AG04449 (cell line): ENCODE measurements around the gene FHOD1.
A peak's percentile ranks its signal among the peaks of the same experiment; 100 is the strongest.

ENCODE experiments used
- CTCF ChIA-PET: fragments of 350-600 bp; formaldehyde crosslinking; extraction: SDS; loops from one replicate; lab custom pipeline; 2021; ENCODE audit warnings: antibody characterized with exemption; lab: Yijun Ruan, JAX
- POLR2A ChIA-PET: fragments of 400-600, 350-600 bp; formaldehyde crosslinking; extraction: SDS; loops from one replicate; lab custom pipeline; 2020; ENCODE audit warnings: antibody characterized with exemption, inconsistent platforms; lab: Yijun Ruan, JAX
- DNase-seq: peaks from one replicate; pipeline ENCODE4 v3.0.0-alpha.2; 2010; ENCODE audit warnings: low read depth, low spot score
- H3K4me3 ChIP-seq: 2 replicates; pipeline ENCODE4 v1.5.1; 2011; ENCODE audit warnings: low read depth, mild to moderate bottlenecking, control low read depth, low read length
- CTCF ChIP-seq: IDR thresholded peaks from one replicate; pipeline ENCODE4 v1.5.1; 2011; ENCODE audit warnings: mild to moderate bottlenecking, moderate library complexity, low read length, control low read depth, inconsistent platforms; ENCODE audit not compliant: insufficient read depth; ENCODE audit errors: missing control alignments

FHOD1 gene

DNA sequence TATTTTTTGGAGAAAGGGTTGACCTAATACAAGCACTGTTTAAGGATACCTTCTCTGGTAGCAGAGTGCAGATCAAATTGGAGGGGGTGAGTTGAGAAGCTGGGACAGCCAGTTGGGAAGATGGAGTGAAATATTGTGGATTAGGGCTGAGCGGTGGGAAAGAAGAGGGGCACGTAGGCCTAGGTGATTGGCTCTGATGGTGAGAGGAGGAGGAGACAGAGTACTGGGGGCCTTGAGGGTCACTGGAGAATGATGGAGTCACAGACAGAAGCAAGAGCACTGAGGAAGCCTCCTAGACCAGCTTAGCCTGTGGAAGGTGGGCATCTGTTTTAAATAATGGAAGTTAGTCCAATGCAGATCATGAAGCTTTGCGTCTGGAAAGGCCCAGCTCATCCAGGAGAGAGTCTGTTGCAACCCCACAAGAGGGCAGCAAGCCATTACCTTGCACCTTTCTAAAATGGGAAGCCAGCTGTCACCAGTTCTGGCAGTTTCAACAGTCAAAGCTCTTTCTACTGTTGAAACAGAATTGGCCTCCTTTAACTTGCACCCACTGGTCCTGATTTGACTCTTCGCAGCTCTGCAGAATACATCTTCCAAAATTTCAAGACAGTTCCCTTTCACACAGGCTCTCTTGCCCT lies 13.3 kb upstream of the FHOD1 start:
- no peak overlapping the region for H3K4me3 ChIP-seq
- peak; percentile 77 for TF ChIP-seq CTCF
- peak; percentile 19 for DNase-seq
- CTCF ChIA-PET, result interaction anchor here (0.5 to 5.5 kb wide), 56 partner anchors 10 to 785 kb away, joined by 3 to 66 read pairs (median 4); partner anchors contain the start of genes FHOD1, HSD11B2, KCTD19 and LRRC36
- POLR2A ChIA-PET, result interaction anchor here (0.6 to 1.2 kb wide), 4 partner anchors 13 to 233 kb away, joined by 3 to 6 read pairs (median 4); partner anchors contain the start of genes FHOD1 and SLC9A5

- TF ChIP-seq CTCF, result no peak
- DNase-seq, result no peak
- ChIA-PET POLR2A (interaction anchor here (1.1 to 1.3 kb wide), 2 partner anchors 12 to 18 kb away, joined by 3 to 4 read pairs; partner anchors contain the start of gene FHOD1), CTCF (interaction anchor here (0.9 to 5.5 kb wide), 24 partner anchors 10 to 255 kb away, joined by 3 to 66 read pairs (median 7); partner anchors contain the start of genes FHOD1, HSD11B2, SLC9A5 and TMEM208)
- no peak overlapping the region for H3K4me3 ChIP-seq
Measured at GRCh38 chr16:67259705-67260104, 12.4 kb upstream of the FHOD1 start.

DNA sequence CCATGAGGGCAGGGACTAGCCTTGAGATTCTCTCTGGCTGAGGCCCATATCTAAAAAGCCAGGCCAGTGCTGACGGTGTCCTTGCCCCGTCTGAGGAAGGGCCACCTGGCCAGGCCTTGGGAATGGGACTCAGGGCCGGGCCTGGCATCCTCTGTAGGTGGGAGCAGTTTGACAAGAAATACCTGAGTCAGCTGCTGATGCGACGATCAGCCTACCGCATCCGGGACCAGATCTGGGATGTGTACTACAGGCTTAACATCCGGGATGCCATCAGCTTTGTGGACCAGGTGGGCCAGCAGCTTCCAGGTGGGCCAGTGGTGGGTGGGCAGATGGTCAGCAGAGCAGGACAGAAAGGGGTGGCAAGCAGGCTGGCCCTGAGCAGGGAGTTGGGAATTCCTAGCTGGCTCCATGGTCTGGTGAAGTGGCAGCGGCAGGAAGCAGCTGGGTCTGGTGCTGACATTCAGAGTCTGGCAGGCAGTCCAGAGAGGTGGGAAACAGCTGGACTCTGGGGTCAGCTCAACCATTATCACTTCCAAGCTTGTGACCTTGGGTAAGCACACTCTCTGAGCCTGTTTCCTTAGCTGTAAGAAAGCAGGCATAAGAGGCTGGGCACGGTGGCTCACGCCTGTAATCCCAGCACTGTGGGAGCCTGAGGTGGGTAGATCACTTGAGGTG lies 11.0 kb upstream of the FHOD1 start:
- CTCF ChIA-PET, result interaction anchor here (0.6 to 5.4 kb wide), 11 partner anchors 8 to 223 kb away, joined by 3 to 66 read pairs (median 4); partner anchors contain the start of genes FHOD1, SLC9A5 and ZDHHC1
- no peak for DNase-seq
- no peak overlapping the region for H3K4me3 ChIP-seq
- POLR2A ChIA-PET, result interaction anchor here (1.0 to 1.3 kb wide), 3 partner anchors 11 to 27 kb away, joined by 3 to 4 read pairs (median 3); partner anchors contain the start of gene FHOD1
- TF ChIP-seq CTCF, result no peak

- no peak for DNase-seq
- no peak overlapping the region for H3K4me3 ChIP-seq
- ChIA-PET CTCF (interaction anchor here (0.7 to 5.4 kb wide), 9 partner anchors 8 to 225 kb away, joined by 3 to 66 read pairs (median 4); partner anchors contain the start of genes FHOD1, SLC9A5 and ZDHHC1), POLR2A (interaction anchor here (1.0 kb wide), 1 partner anchor 19 kb away, joined by 4 read pairs; no protein-coding TSS in a partner anchor)
- TF ChIP-seq CTCF, result no peak
Measured at GRCh38 chr16:67257486-67258160, 10.3 kb upstream of the FHOD1 start.

DNA sequence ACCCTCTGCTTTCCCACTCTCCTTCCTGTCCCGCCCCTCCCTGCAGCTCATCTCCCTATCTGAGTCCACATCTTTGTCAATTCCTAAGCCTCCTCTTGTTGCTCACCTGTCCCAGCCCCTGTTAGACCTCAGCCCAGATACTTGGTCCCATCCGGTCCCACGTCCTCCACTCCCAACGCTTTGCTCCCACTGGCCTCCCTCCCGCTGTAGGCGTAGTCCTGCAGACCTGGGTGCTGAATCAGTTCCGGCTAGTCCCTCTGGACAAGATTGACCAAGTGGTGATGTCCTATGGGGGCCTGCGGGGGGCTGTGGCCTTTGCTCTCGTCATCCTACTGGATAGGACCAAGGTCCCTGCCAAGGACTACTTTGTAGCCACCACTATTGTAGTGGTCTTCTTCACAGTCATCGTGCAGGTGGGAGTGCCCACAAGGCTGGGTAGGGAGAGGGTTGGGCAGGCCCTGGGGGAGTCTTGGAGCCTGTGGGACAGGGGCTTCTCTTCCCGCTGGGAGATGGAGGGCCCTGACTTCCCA lies 9.5 kb upstream of the FHOD1 start:
- no peak for DNase-seq
- no peak for TF ChIP-seq CTCF
- H3K4me3 ChIP-seq, result no peak overlapping the region
- ChIA-PET CTCF (interaction anchor here (0.8 to 5.4 kb wide), 5 partner anchors 10 to 226 kb away, joined by 3 to 66 read pairs (median 4); no protein-coding TSS in a partner anchor), POLR2A (no interaction called here)
